ENCODE data around the gene CRYBA2. TPM values are rescaled to one million over a fixed set of nuclear protein-coding genes. Genes with fewer than 3 reads are reported as not detected.

CRYBA2 gene
- total RNA-seq, 1 experiment from 2014 or later = 0.59 TPM

- Histone ChIP-seq H3K4me1 (peaks cover 8% of the 10 kb centered on the region), H3K36me3 (ENCODE audit: control insufficient read depth, insufficient read depth, low read length) (no peaks in the 10 kb centered on the region), H3K27me3 (replicated peaks; ENCODE audit: control insufficient read depth, insufficient read depth, low read length) (peaks cover 6% of the 10 kb centered on the region), H3K4me3 (ENCODE audit: low read depth, low read length) (no peak overlapping the region), H3K9me3 (no peaks in the 10 kb centered on the region)
- Mint-ChIP-seq H3K9me3 (ENCODE audit: unreplicated experiment) (no peaks in the 10 kb centered on the region), H3K36me3 (ENCODE audit: insufficient read depth, unreplicated experiment) (no peaks in the 10 kb centered on the region), H3K4me1 (ENCODE audit: low read depth, unreplicated experiment) (no peaks in the 10 kb centered on the region), H3K4me3 (ENCODE audit: unreplicated experiment) (no peak overlapping the region), H3K27me3 (ENCODE audit: insufficient read depth, unreplicated experiment) (peaks cover 24% of the 10 kb centered on the region), H3K27ac (ENCODE audit: unreplicated experiment) (no peak overlapping the region)
- DNase-seq = peak; percentile 38 to 44
- POLR2A ChIA-PET = interaction anchor here (0.8 kb wide), 1 partner anchor 12 kb away, joined by 3 read pairs; no protein-coding TSS in a partner anchor
- no peak for TF ChIP-seq CTCF (IDR thresholded peaks at IDR 0.05; ENCODE audit: insufficient read depth in 1 of 2, low read depth in 1 of 2, low read length in 1 of 2, severe bottlenecking in 1 of 2, unreplicated experiment in 1 of 2)
- no TSS peak for BruUV-seq (replicated peaks)
- intact Hi-C loops (cut with micrococcal nuclease; ENCODE audit: unreplicated experiment) = loop anchor here (5.0 kb wide), 1 partner anchor 139 kb away; no protein-coding TSS in a partner anchor
- CTCF ChIA-PET = interaction anchor here (0.9 to 1.2 kb wide), 2 partner anchors 10 to 12 kb away, joined by 4 read pairs; no protein-coding TSS in a partner anchor
These were observed 1.5 kb downstream of the CRYBA2 start for GRCh38 chr2:218991674-218992168.

- POLR2A ChIA-PET = no interaction called here
- no peaks in the 10 kb centered on the region for H3K36me3 Mint-ChIP-seq (ENCODE audit: insufficient read depth, unreplicated experiment)
- Histone ChIP-seq H3K4me3 (ENCODE audit: low read depth, low read length) (no peak overlapping the region), H3K4me1 (peaks cover 3% of the 10 kb centered on the region), H3K9me3 (no peaks in the 10 kb centered on the region), H3K36me3 (ENCODE audit: control insufficient read depth, insufficient read depth, low read length) (no peaks in the 10 kb centered on the region), H3K27me3 (replicated peaks; ENCODE audit: control insufficient read depth, insufficient read depth, low read length) (peaks cover 6% of the 10 kb centered on the region)
- TF ChIP-seq CTCF (IDR thresholded peaks at IDR 0.05; ENCODE audit: insufficient read depth in 1 of 2, low read depth in 1 of 2, low read length in 1 of 2, severe bottlenecking in 1 of 2, unreplicated experiment in 1 of 2) = no peak
- intact Hi-C loops (cut with micrococcal nuclease; ENCODE audit: unreplicated experiment) = loop anchor here (5.0 kb wide), 1 partner anchor 138 kb away; no protein-coding TSS in a partner anchor
- BruUV-seq (replicated peaks) = no TSS peak
- H3K27me3 Mint-ChIP-seq (ENCODE audit: insufficient read depth, unreplicated experiment) = peaks cover 34% of the 10 kb centered on the region
- no peaks in the 10 kb centered on the region for H3K9me3 Mint-ChIP-seq (ENCODE audit: unreplicated experiment)
- no peak overlapping the region for H3K4me3 Mint-ChIP-seq (ENCODE audit: unreplicated experiment)
- peak in 1 of 2 experiments; percentile 19 for DNase-seq
- H3K27ac Mint-ChIP-seq (ENCODE audit: unreplicated experiment) = no peak overlapping the region
- no peaks in the 10 kb centered on the region for H3K4me1 Mint-ChIP-seq (ENCODE audit: low read depth, unreplicated experiment)
- CTCF ChIA-PET = interaction anchor here (0.6 to 2.6 kb wide), 3 partner anchors 11 to 281 kb away, joined by 3 to 11 read pairs (median 7); no protein-coding TSS in a partner anchor
These were observed 2.6 kb downstream of the CRYBA2 start for GRCh38 chr2:218990612-218991011.

GRCh38 chr2:218990052-218990451, 3.2 kb downstream of the CRYBA2 start:
- Mint-ChIP-seq H3K27me3 (ENCODE audit: insufficient read depth, unreplicated experiment) (peaks cover 36% of the 10 kb centered on the region), H3K36me3 (ENCODE audit: insufficient read depth, unreplicated experiment) (no peaks in the 10 kb centered on the region), H3K4me3 (ENCODE audit: unreplicated experiment) (no peak overlapping the region), H3K9me3 (ENCODE audit: unreplicated experiment) (no peaks in the 10 kb centered on the region), H3K4me1 (ENCODE audit: low read depth, unreplicated experiment) (no peaks in the 10 kb centered on the region), H3K27ac (ENCODE audit: unreplicated experiment) (no peak overlapping the region)
- TF ChIP-seq CTCF (IDR thresholded peaks at IDR 0.05; ENCODE audit: insufficient read depth in 1 of 2, low read depth in 1 of 2, low read length in 1 of 2, severe bottlenecking in 1 of 2, unreplicated experiment in 1 of 2) = no peak
- intact Hi-C loops (cut with micrococcal nuclease; ENCODE audit: unreplicated experiment) = loop anchor here (5.0 kb wide), 1 partner anchor 138 kb away; no protein-coding TSS in a partner anchor
- no peak overlapping the region for H3K4me3 ChIP-seq (ENCODE audit: low read depth, low read length)
- no peaks in the 10 kb centered on the region for H3K36me3 ChIP-seq (ENCODE audit: control insufficient read depth, insufficient read depth, low read length)
- peaks cover 6% of the 10 kb centered on the region for H3K27me3 ChIP-seq (replicated peaks; ENCODE audit: control insufficient read depth, insufficient read depth, low read length)
- peak in 1 of 2 experiments; percentile 14 for DNase-seq
- no peaks in the 10 kb centered on the region for H3K9me3 ChIP-seq
- no TSS peak for BruUV-seq (replicated peaks)
- peaks cover 3% of the 10 kb centered on the region for H3K4me1 ChIP-seq
- CTCF ChIA-PET = interaction anchor here (2.6 kb wide), 1 partner anchor 12 kb away, joined by 11 read pairs; no protein-coding TSS in a partner anchor
- POLR2A ChIA-PET = no interaction called here
